D721Med (cell line): ENCODE measurements around the gene PRUNE2.

Source experiments
- DNase-seq: peaks from one replicate; pipeline ENCODE4 v3.0.0; 2011; ENCODE audit warnings: low spot score; ENCODE audit not compliant: insufficient read length
- FAIRE-seq: peaks from 2 replicates; lab custom pipeline; 2011; peaks lifted over from hg19 to GRCh38; lab: Jason Lieb, UNC
- TF ChIP-seq, protein P1 (sequence below): IDR thresholded peaks from 2 replicates; pipeline ENCODE4 v1.5.1; 2012; ENCODE audit warnings: mild to moderate bottlenecking, control low read depth; ENCODE audit not compliant: insufficient read depth; ENCODE audit errors: missing control alignments

The PRUNE2 gene

DNA sequence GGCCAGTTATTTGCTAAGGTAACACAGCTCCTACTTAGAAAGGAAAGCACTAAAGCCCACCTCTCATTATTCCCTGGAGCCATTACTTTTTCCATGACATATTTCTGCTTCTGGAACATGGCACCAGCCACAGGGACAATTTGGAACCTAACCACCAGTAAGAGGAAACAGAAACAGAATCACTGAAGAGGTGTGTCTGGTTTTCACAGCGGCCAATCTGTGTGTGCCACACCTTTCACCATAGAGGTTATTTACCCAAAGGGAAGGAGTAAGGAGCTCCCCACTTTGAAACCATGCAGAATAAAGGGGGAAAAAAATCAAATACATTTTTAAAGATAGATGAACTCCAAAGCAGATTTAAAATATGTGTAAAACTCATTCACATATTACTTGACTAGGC, 21.1 kb downstream of the PRUNE2 start:
- TF ChIP-seq, protein P1, sequence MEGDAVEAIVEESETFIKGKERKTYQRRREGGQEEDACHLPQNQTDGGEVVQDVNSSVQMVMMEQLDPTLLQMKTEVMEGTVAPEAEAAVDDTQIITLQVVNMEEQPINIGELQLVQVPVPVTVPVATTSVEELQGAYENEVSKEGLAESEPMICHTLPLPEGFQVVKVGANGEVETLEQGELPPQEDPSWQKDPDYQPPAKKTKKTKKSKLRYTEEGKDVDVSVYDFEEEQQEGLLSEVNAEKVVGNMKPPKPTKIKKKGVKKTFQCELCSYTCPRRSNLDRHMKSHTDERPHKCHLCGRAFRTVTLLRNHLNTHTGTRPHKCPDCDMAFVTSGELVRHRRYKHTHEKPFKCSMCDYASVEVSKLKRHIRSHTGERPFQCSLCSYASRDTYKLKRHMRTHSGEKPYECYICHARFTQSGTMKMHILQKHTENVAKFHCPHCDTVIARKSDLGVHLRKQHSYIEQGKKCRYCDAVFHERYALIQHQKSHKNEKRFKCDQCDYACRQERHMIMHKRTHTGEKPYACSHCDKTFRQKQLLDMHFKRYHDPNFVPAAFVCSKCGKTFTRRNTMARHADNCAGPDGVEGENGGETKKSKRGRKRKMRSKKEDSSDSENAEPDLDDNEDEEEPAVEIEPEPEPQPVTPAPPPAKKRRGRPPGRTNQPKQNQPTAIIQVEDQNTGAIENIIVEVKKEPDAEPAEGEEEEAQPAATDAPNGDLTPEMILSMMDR = no peak
- FAIRE-seq (no peak), DNase-seq (no peak)

DNA sequence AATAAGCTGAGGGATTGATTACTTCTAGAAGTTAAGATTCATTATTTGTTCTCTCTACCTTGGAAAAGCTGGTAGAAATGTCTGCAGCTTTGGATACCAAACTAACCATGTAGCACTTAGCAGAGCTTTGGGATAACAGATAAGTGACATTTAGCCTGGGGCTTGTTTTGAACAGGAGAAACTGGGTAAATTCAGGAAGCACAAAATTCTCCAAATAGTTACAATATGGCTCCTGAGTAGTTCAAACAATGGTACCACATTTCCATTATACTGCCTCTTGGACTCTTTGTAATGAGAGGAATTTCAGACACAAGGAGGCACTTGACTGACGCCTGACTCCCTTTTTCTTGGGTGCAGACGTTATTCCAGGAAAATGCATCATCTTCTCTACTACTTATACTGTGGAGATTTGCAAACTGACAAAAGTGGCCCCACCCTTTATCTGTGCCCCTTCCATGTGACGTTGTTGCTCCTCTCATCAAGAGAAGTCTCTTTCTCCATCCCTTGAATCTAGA, 22.5 kb downstream of the PRUNE2 start:
- no peak for DNase-seq
- TF ChIP-seq, protein P1 = no peak
- no peak for FAIRE-seq

DNA sequence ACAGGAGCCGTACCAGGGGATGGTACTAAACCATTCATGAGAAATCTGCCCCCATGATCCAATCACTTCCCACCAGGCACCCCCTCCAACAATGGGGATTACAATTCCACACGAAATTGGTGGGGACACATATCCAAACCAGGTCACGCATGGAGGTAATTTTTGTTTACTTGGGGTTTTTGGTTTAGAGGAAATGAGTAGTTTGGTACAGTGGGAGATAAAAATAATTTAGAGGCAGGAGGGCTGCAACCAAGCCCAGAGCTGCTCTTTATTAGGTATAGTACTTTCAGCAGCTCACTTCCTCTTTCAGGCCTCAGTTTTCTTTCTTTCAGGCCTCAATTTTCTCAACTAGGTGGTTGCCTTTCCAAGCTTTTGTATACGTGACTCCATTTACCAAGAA, 23.2 kb downstream of the PRUNE2 start:
- DNase-seq (no peak), FAIRE-seq (no peak)
- TF ChIP-seq, protein P1 = no peak

DNA sequence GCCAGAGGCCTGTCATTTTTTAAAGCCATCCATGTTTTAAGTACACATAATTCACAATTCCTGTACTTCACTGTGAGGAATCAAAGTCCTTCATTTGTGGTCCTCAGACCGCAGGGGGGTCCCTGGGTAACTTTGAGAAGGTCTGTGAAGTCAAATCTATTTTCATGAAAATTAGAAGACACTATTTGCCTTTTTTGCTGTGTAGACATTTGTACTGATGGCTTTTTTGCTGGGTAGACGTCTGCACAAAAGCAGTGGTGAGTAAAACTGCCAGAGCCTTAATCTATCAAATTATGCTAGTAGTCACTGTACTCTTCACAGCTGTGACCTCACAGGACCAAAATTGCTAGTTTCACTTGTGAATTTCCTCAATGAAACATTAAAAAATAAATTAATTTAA, 25.7 kb downstream of the PRUNE2 start:
- TF ChIP-seq, protein P1 = no peak
- DNase-seq = no peak

DNA sequence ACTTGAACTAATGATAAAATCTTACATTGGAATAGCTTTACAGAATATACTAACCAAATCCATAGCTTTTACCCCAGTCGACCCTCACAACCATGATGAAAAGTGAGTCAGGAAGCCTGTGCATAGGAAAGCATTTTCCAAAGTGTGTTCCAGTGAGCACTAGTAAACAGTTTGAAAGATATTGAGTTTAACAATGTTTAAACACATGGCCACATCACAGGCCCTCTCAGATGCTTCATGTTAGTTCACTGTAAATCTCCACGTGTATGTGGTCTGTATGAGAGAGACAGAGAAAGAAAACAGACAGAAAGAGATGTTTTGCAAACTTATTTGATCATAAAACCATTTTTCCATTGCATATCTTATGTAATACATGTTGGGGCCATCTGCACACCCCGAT, 27.0 kb downstream of the PRUNE2 start:
- TF ChIP-seq, protein P1 = no peak
- DNase-seq (no peak), FAIRE-seq (no peak)

More for the DNA sequence above, 25.7 kb downstream of the PRUNE2 start:
- FAIRE-seq = no peak

DNA sequence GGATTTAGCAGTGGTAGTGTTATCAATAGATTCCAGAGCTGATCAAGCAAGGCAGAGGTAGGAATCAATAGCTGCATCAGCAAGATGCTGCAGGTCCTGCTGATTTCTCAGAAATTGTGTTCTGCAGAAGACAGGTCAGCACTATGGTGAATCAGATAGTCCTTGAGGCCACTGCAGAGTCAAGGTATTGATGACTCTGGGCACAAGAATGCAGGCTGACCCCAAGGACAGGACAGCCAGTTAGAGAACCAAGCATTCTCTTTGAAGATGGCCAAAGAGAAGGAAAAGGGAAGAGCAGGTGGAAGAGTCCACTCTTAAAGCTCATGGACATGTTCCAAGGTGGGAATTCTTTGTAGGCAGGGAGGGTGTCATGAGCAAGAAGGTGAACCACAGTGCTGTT, 28.0 kb downstream of the PRUNE2 start:
- TF ChIP-seq, protein P1 = no peak
- DNase-seq = no peak
- no peak for FAIRE-seq

DNA sequence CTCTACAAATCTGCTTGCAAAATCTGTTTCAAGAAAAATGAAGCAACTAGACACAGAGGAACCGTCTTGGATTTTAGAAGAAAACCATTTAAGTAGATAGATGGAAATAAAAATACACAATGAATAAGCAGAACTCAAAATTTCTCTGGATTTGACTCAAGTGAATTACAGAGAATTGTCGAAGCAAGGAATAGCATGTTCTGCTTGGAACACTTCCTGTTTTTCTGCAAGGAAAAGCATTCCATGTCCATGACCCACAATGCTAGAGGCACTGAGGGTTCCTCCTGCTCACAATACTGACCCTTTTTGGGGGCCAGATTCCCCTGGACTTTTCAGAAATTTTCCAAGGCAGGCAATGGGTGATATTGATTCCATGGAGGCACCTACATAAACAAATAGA, 29.8 kb downstream of the PRUNE2 start:
- TF ChIP-seq, protein P1 = no peak
- DNase-seq (no peak), FAIRE-seq (no peak)
